ENCODE results near the gene ERCC1.

Gene ERCC1

GRCh38 chr19:45451131-45451849 is 27.6 kb upstream of the ERCC1 start:
- no peaks in the 10 kb centered on the region for H3K36me3 ChIP-seq (ENCODE audit: insufficient read depth, low read length)
- no peaks in the 10 kb centered on the region for H3K27me3 ChIP-seq (ENCODE audit: control insufficient read depth, insufficient read depth, low read length)
- H3K9ac ChIP-seq (ENCODE audit: low read depth, low read length) = peak overlapping the region; percentile 92
- peak overlapping the region; percentile 93 for H3K4me2 ChIP-seq (ENCODE audit: low read length)
- peaks cover 35% of the 10 kb centered on the region for H3K4me1 ChIP-seq (ENCODE audit: control insufficient read depth, insufficient read depth, low read length)
- no peaks in the 10 kb centered on the region for H3K9me3 ChIP-seq (replicated peaks; ENCODE audit: low read length)
- peak overlapping the region; percentile 72 for H3K4me3 ChIP-seq (ENCODE audit: low read length)

GRCh38 chr19:45450012-45450333 is 26.3 kb upstream of the ERCC1 start:
- H3K27me3 ChIP-seq (ENCODE audit: control insufficient read depth, insufficient read depth, low read length) = no peaks in the 10 kb centered on the region
- peaks cover 24% of the 10 kb centered on the region for H3K4me1 ChIP-seq (ENCODE audit: control insufficient read depth, insufficient read depth, low read length)

DNA sequence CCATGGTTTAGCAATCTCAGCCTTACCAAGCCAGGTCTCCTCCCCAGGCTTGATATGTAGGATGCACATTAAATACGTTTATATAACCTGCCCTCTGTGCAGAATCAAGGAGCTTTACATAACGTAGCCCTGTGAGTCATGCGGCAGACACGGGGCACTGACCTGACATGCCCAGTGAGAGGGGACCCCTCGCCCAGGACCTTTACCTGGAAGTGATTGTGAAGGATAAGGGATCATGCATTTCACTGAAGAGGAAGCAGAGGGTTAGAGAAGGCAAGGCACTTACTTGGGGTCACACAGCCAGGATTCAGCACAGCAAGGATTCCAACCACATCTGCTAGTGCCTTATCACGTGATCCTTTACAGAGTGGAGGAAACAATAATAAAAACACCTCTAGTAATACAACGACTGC is 25.2 kb upstream of the ERCC1 start:
- H3K9ac ChIP-seq (ENCODE audit: low read depth, low read length) = no peak overlapping the region
- peaks cover 22% of the 10 kb centered on the region for H3K4me1 ChIP-seq (ENCODE audit: control insufficient read depth, insufficient read depth, low read length)

More at GRCh38 chr19:45450012-45450333, 26.3 kb upstream of the ERCC1 start:
- Histone ChIP-seq H3K9ac (ENCODE audit: low read depth, low read length) (peak overlapping the region; percentile 88), H3K4me2 (ENCODE audit: low read length) (peak overlapping the region; percentile 79), H3K4me3 (ENCODE audit: low read length) (peak overlapping the region; percentile 71), H3K36me3 (ENCODE audit: insufficient read depth, low read length) (no peaks in the 10 kb centered on the region), H3K9me3 (replicated peaks; ENCODE audit: low read length) (no peaks in the 10 kb centered on the region)

DNA sequence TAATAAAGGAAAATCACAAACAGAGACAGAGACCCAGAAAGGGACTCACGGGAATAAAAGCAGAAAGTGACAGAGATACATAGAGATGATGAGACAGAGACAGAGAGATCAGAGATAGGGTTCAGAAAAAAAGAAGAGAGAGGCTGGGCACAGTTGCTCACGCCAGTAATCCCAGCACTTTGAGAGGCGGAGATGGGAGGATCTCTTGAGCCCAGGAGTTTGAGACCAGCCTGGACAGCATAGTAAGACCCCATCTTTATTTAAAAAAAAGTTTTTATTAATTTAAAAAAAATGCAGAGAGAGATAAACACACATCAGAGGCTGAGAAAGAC is 24.7 kb upstream of the ERCC1 start:
- no peaks in the 10 kb centered on the region for H3K27me3 ChIP-seq (ENCODE audit: control insufficient read depth, insufficient read depth, low read length)
- no peaks in the 10 kb centered on the region for H3K36me3 ChIP-seq (ENCODE audit: insufficient read depth, low read length)
- no peak overlapping the region for H3K4me3 ChIP-seq (ENCODE audit: low read length)
- no peak overlapping the region for H3K9ac ChIP-seq (ENCODE audit: low read depth, low read length)
- no peak overlapping the region for H3K4me2 ChIP-seq (ENCODE audit: low read length)
- H3K9me3 ChIP-seq (replicated peaks; ENCODE audit: low read length) = no peaks in the 10 kb centered on the region
- peaks cover 24% of the 10 kb centered on the region for H3K4me1 ChIP-seq (ENCODE audit: control insufficient read depth, insufficient read depth, low read length)

More for the DNA sequence above, 25.2 kb upstream of the ERCC1 start:
- H3K27me3 ChIP-seq (ENCODE audit: control insufficient read depth, insufficient read depth, low read length) = no peaks in the 10 kb centered on the region
- no peaks in the 10 kb centered on the region for H3K36me3 ChIP-seq (ENCODE audit: insufficient read depth, low read length)
- no peak overlapping the region for H3K4me3 ChIP-seq (ENCODE audit: low read length)
- H3K9me3 ChIP-seq (replicated peaks; ENCODE audit: low read length) = no peaks in the 10 kb centered on the region
- no peak overlapping the region for H3K4me2 ChIP-seq (ENCODE audit: low read length)

- no peak overlapping the region for H3K4me2 ChIP-seq (ENCODE audit: low read length)
- peaks cover 32% of the 10 kb centered on the region for H3K4me1 ChIP-seq (ENCODE audit: control insufficient read depth, insufficient read depth, low read length)
- H3K36me3 ChIP-seq (ENCODE audit: insufficient read depth, low read length) = no peaks in the 10 kb centered on the region
- H3K4me3 ChIP-seq (ENCODE audit: low read length) = no peak overlapping the region
- H3K9me3 ChIP-seq (replicated peaks; ENCODE audit: low read length) = no peaks in the 10 kb centered on the region
- H3K9ac ChIP-seq (ENCODE audit: low read depth, low read length) = no peak overlapping the region
- H3K27me3 ChIP-seq (ENCODE audit: control insufficient read depth, insufficient read depth, low read length) = no peaks in the 10 kb centered on the region
These were observed 23.2 kb upstream of the ERCC1 start for GRCh38 chr19:45446944-45447343.

DNA sequence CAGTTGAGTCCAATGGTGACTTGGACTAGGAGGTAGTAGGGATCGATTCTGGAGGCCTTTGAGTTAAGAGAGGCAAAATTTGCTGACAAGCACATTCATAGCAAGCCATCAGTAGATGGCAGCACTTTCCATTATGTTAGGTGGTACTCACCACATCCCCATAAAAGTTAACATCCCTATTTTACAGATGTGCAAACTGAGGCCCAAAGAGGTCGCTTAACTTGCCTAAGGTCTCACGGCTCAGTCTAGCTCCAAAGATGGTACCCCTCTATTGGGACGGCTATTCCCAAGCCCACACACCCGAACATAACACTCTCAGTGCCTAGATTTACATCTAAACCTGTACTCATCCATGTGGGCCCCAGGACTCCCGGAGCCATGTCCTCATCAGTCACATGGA is 22.6 kb upstream of the ERCC1 start:
- Histone ChIP-seq H3K4me2 (ENCODE audit: low read length) (no peak overlapping the region), H3K9ac (ENCODE audit: low read depth, low read length) (no peak overlapping the region), H3K9me3 (replicated peaks; ENCODE audit: low read length) (no peaks in the 10 kb centered on the region), H3K4me1 (ENCODE audit: control insufficient read depth, insufficient read depth, low read length) (peaks cover 26% of the 10 kb centered on the region), H3K36me3 (ENCODE audit: insufficient read depth, low read length) (no peaks in the 10 kb centered on the region), H3K27me3 (ENCODE audit: control insufficient read depth, insufficient read depth, low read length) (no peaks in the 10 kb centered on the region), H3K4me3 (ENCODE audit: low read length) (no peak overlapping the region)

DNA sequence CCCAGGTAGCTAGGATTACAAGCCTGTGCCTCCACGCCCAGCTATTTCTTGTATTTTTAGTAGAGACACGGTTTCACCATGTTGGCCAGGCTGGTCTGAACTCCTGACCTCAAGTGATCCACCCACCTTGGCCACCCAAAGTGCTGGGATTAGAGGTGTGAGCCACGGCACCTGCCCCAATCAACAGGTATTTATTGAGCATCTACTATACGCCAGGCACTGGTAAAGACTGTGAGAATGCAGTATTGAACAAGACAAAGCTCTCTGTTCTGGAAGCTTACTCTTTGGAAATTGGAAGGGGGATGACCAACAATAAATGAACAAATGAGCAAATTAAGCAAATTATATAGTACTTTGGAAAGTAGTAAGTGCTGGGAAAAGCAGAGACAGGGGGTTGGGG is 21.4 kb upstream of the ERCC1 start:
- H3K36me3 ChIP-seq (ENCODE audit: insufficient read depth, low read length) = no peaks in the 10 kb centered on the region
- peaks cover 32% of the 10 kb centered on the region for H3K4me1 ChIP-seq (ENCODE audit: control insufficient read depth, insufficient read depth, low read length)
- H3K27me3 ChIP-seq (ENCODE audit: control insufficient read depth, insufficient read depth, low read length) = no peaks in the 10 kb centered on the region
- H3K4me3 ChIP-seq (ENCODE audit: low read length) = no peak overlapping the region
- no peak overlapping the region for H3K9ac ChIP-seq (ENCODE audit: low read depth, low read length)
- no peak overlapping the region for H3K4me2 ChIP-seq (ENCODE audit: low read length)
- no peaks in the 10 kb centered on the region for H3K9me3 ChIP-seq (replicated peaks; ENCODE audit: low read length)

- Histone ChIP-seq H3K27me3 (ENCODE audit: control insufficient read depth, insufficient read depth, low read length) (no peaks in the 10 kb centered on the region), H3K4me2 (ENCODE audit: low read length) (peak overlapping the region; percentile 65), H3K36me3 (ENCODE audit: insufficient read depth, low read length) (no peaks in the 10 kb centered on the region), H3K9ac (ENCODE audit: low read depth, low read length) (peak overlapping the region; percentile 71), H3K4me3 (ENCODE audit: low read length) (peak overlapping the region; percentile 51), H3K9me3 (replicated peaks; ENCODE audit: low read length) (no peaks in the 10 kb centered on the region), H3K4me1 (ENCODE audit: control insufficient read depth, insufficient read depth, low read length) (peaks cover 31% of the 10 kb centered on the region)
These were observed 20.8 kb upstream of the ERCC1 start for GRCh38 chr19:45444318-45445041.

GRCh38 chr19:45443462-45444317 is 20.0 kb upstream of the ERCC1 start:
- Histone ChIP-seq H3K36me3 (ENCODE audit: insufficient read depth, low read length) (no peaks in the 10 kb centered on the region), H3K9me3 (replicated peaks; ENCODE audit: low read length) (no peaks in the 10 kb centered on the region), H3K4me1 (ENCODE audit: control insufficient read depth, insufficient read depth, low read length) (peaks cover 35% of the 10 kb centered on the region), H3K4me2 (ENCODE audit: low read length) (peak overlapping the region; percentile 84), H3K9ac (ENCODE audit: low read depth, low read length) (peak overlapping the region; percentile 81), H3K27me3 (ENCODE audit: control insufficient read depth, insufficient read depth, low read length) (no peaks in the 10 kb centered on the region), H3K4me3 (ENCODE audit: low read length) (peak overlapping the region; percentile 63)

GRCh38 chr19:45442778-45443461 is 19.2 kb upstream of the ERCC1 start:
- H3K27me3 ChIP-seq (ENCODE audit: control insufficient read depth, insufficient read depth, low read length) = no peaks in the 10 kb centered on the region
- H3K9me3 ChIP-seq (replicated peaks; ENCODE audit: low read length) = no peaks in the 10 kb centered on the region
- peak overlapping the region; percentile 81 for H3K9ac ChIP-seq (ENCODE audit: low read depth, low read length)
- no peaks in the 10 kb centered on the region for H3K36me3 ChIP-seq (ENCODE audit: insufficient read depth, low read length)
- H3K4me1 ChIP-seq (ENCODE audit: control insufficient read depth, insufficient read depth, low read length) = peaks cover 35% of the 10 kb centered on the region
- H3K4me2 ChIP-seq (ENCODE audit: low read length) = peak overlapping the region; percentile 84
- peak overlapping the region; percentile 63 for H3K4me3 ChIP-seq (ENCODE audit: low read length)

DNA sequence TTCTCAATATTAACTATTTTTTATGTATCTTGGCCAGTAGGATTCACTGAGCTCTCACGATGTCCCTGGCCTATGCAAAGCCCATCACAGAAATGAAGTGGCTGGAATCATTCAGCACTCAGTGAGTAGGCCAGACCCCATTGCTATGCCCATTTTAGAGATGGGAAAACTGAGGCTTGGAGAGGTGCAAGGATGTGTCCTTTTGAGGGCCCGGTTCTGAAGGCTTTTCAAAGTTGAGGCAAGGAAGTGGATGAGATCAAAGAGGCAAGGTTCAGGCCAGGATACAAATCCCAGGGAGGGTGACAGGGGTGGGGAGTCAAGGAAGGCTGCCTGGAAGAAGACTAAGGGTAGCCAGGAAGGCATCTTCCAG is 18.7 kb upstream of the ERCC1 start:
- peaks cover 35% of the 10 kb centered on the region for H3K4me1 ChIP-seq (ENCODE audit: control insufficient read depth, insufficient read depth, low read length)
- H3K9me3 ChIP-seq (replicated peaks; ENCODE audit: low read length) = no peaks in the 10 kb centered on the region
- no peaks in the 10 kb centered on the region for H3K36me3 ChIP-seq (ENCODE audit: insufficient read depth, low read length)
- no peak overlapping the region for H3K4me2 ChIP-seq (ENCODE audit: low read length)
- no peak overlapping the region for H3K4me3 ChIP-seq (ENCODE audit: low read length)
- H3K27me3 ChIP-seq (ENCODE audit: control insufficient read depth, insufficient read depth, low read length) = no peaks in the 10 kb centered on the region
- peak overlapping the region; percentile 81 for H3K9ac ChIP-seq (ENCODE audit: low read depth, low read length)
